ENCODE measurements around the gene COPE.

DNA sequence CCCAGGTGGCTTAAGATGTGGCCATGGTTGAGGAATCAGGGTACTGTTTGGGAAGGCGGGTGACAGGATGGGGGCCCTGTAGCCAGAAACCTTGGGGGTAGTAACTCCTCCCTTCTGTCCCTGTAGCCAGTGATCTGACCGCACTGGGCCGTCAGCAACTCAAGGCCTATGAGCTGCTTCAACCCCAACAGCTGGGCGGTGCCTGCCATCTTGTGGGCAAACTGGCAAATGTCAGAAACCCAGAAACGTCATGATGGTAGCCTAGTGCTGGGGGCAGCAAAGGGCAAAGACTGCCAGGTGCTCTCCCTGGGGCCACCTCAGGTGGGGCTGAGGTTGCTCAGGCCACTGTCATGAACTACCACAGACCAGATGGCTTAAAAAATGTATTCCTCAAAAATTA is 3.5 kb downstream of the COPE start:
- TF ChIP-seq, protein P1, sequence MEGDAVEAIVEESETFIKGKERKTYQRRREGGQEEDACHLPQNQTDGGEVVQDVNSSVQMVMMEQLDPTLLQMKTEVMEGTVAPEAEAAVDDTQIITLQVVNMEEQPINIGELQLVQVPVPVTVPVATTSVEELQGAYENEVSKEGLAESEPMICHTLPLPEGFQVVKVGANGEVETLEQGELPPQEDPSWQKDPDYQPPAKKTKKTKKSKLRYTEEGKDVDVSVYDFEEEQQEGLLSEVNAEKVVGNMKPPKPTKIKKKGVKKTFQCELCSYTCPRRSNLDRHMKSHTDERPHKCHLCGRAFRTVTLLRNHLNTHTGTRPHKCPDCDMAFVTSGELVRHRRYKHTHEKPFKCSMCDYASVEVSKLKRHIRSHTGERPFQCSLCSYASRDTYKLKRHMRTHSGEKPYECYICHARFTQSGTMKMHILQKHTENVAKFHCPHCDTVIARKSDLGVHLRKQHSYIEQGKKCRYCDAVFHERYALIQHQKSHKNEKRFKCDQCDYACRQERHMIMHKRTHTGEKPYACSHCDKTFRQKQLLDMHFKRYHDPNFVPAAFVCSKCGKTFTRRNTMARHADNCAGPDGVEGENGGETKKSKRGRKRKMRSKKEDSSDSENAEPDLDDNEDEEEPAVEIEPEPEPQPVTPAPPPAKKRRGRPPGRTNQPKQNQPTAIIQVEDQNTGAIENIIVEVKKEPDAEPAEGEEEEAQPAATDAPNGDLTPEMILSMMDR (IDR thresholded peaks at IDR 0.05) = peak; percentile 38
- TF ChIP-seq EZH2 (IDR thresholded peaks at IDR 0.05; ENCODE audit: borderline replicate concordance, insufficient read depth, low read depth, low read length, poor library complexity, severe bottlenecking) = no peak

Measured in B cell (primary cell).